KMS-11 (cell line): ENCODE results near the gene CNST.

ENCODE experiments used
- H2AFZ ChIP-seq: fragments of 200-600 bp; sonication (generic); 2 replicates; pipeline ENCODE4 v1.6.1; 2016; ENCODE audit warnings: antibody characterized with exemption, mixed run types, low read depth
- H3K27ac ChIP-seq: fragments of 200-600 bp; sonication (generic); 2 replicates; pipeline ENCODE4 v1.6.1; 2016; ENCODE audit warnings: mild to moderate bottlenecking, mixed run types
- H3K27me3 ChIP-seq: fragments of 200-600 bp; sonication (generic); 2 replicates; pipeline ENCODE4 v1.6.1; 2017; ENCODE audit warnings: mild to moderate bottlenecking, low read depth, mixed run types, moderate library complexity; ENCODE audit not compliant: insufficient read depth
- H3K36me3 ChIP-seq: fragments of 200-600 bp; sonication (generic); 2 replicates; pipeline ENCODE4 v1.6.1; 2017; ENCODE audit warnings: mild to moderate bottlenecking, mixed run types; ENCODE audit not compliant: insufficient read depth
- H3K4me1 ChIP-seq: fragments of 200-600 bp; sonication (generic); 2 replicates; pipeline ENCODE4 v1.6.1; 2016; ENCODE audit warnings: mild to moderate bottlenecking, low read depth, mixed run types; ENCODE audit not compliant: poor library complexity, severe bottlenecking
- H3K4me2 ChIP-seq: fragments of 200-600 bp; sonication (generic); 2 replicates; pipeline ENCODE4 v1.7.0; 2016; ENCODE audit warnings: mild to moderate bottlenecking, mixed run types
- H3K4me3 ChIP-seq: fragments of 200-600 bp; sonication (generic); IDR thresholded peaks from 2 replicates; pipeline ENCODE4 v1.6.1; 2017; ENCODE audit warnings: low read depth, low read length, mixed read lengths; ENCODE audit not compliant: insufficient read depth
- H3K79me2 ChIP-seq: fragments of 200-600 bp; sonication (generic); 2 replicates; pipeline ENCODE4 v1.6.1; 2016; ENCODE audit warnings: low read depth, mixed run types; ENCODE audit not compliant: insufficient read depth
- H3K9ac ChIP-seq: fragments of 200-600 bp; sonication (generic); 2 replicates; pipeline ENCODE4 v1.6.1; 2016; ENCODE audit warnings: mild to moderate bottlenecking, mixed run types
- H4K20me1 ChIP-seq: fragments of 200-600 bp; sonication (generic); 2 replicates; pipeline ENCODE4 v1.6.1; 2016; ENCODE audit warnings: mild to moderate bottlenecking, mixed run types; ENCODE audit not compliant: insufficient read depth
- TF ChIP-seq, protein P1 (sequence below): fragments of 200-600 bp; sonication (generic); conservative IDR thresholded peaks from 2 replicates; pipeline ENCODE4 v1.6.1; 2017; ENCODE audit warnings: low read depth, mild to moderate bottlenecking, antibody characterized with exemption, low read length, moderate library complexity, mixed read lengths

CNST gene

DNA sequence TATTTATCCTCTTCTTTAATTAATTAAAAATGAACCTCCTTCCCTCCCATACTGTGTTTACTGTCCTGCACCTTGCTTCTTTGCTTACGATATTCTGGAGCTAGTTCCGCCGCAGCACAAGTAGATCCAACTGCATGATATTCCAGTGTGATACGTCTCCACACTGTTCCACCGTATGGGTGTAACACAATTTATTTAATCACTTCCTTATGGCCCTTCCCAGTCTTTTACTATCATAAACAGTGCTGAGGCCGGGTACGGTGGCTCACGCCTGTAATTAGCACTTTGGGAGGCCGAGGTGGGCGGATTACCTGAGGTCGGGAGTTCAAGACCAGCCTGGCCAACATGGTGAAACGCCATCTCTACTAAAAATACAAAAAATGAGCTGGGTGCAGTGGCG is 25.7 kb downstream of the CNST start:
- Histone ChIP-seq H3K27me3 (no peaks in the 10 kb centered on the region), H3K9ac (no peak overlapping the region), H2AFZ (no peak overlapping the region), H3K4me2 (no peak overlapping the region), H3K79me2 (no peaks in the 10 kb centered on the region), H3K27ac (no peak overlapping the region), H3K4me1 (peaks cover 14% of the 10 kb centered on the region), H3K36me3 (no peaks in the 10 kb centered on the region), H3K4me3 (no peak overlapping the region), H4K20me1 (0 out of 2 replicates have a peak, but pooled peaks cover 3% of the 10 kb centered on the region)
- TF ChIP-seq, protein P1, sequence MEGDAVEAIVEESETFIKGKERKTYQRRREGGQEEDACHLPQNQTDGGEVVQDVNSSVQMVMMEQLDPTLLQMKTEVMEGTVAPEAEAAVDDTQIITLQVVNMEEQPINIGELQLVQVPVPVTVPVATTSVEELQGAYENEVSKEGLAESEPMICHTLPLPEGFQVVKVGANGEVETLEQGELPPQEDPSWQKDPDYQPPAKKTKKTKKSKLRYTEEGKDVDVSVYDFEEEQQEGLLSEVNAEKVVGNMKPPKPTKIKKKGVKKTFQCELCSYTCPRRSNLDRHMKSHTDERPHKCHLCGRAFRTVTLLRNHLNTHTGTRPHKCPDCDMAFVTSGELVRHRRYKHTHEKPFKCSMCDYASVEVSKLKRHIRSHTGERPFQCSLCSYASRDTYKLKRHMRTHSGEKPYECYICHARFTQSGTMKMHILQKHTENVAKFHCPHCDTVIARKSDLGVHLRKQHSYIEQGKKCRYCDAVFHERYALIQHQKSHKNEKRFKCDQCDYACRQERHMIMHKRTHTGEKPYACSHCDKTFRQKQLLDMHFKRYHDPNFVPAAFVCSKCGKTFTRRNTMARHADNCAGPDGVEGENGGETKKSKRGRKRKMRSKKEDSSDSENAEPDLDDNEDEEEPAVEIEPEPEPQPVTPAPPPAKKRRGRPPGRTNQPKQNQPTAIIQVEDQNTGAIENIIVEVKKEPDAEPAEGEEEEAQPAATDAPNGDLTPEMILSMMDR = no peak

- Histone ChIP-seq H3K27ac (no peak overlapping the region), H3K27me3 (no peaks in the 10 kb centered on the region), H4K20me1 (0 out of 2 replicates have a peak, but pooled peaks cover 3% of the 10 kb centered on the region), H3K4me1 (peaks cover 14% of the 10 kb centered on the region), H2AFZ (no peak overlapping the region), H3K4me3 (no peak overlapping the region), H3K79me2 (no peaks in the 10 kb centered on the region), H3K4me2 (no peak overlapping the region), H3K36me3 (no peaks in the 10 kb centered on the region), H3K9ac (no peak overlapping the region)
- TF ChIP-seq, protein P1 = no peak
Measured at GRCh38 chr1:246592695-246593094, 26.4 kb downstream of the CNST start.

GRCh38 chr1:246595146-246595545 is 28.9 kb downstream of the CNST start:
- peaks cover 14% of the 10 kb centered on the region for H3K4me1 ChIP-seq
- H3K4me3 ChIP-seq = no peak overlapping the region
- no peaks in the 10 kb centered on the region for H3K27me3 ChIP-seq
- H3K9ac ChIP-seq = no peak overlapping the region
- 0 out of 2 replicates have a peak, but pooled peaks cover 3% of the 10 kb centered on the region for H4K20me1 ChIP-seq
- H3K79me2 ChIP-seq = no peaks in the 10 kb centered on the region
- H3K4me2 ChIP-seq = no peak overlapping the region
- no peak overlapping the region for H2AFZ ChIP-seq
- no peak overlapping the region for H3K27ac ChIP-seq
- TF ChIP-seq, protein P1 = no peak
- no peaks in the 10 kb centered on the region for H3K36me3 ChIP-seq

- Histone ChIP-seq H3K4me3 (no peak overlapping the region), H3K27ac (no peak overlapping the region), H3K9ac (no peak overlapping the region), H2AFZ (no peak overlapping the region), H3K36me3 (no peaks in the 10 kb centered on the region), H3K4me1 (no peaks in the 10 kb centered on the region), H3K79me2 (no peaks in the 10 kb centered on the region), H3K27me3 (no peaks in the 10 kb centered on the region), H4K20me1 (0 out of 2 replicates have a peak, but pooled peaks cover 3% of the 10 kb centered on the region), H3K4me2 (no peak overlapping the region)
- TF ChIP-seq, protein P1 = no peak
Measured at GRCh38 chr1:246597340-246597739, 31.1 kb downstream of the CNST start.

- no peaks in the 10 kb centered on the region for H3K79me2 ChIP-seq
- no peak overlapping the region for H2AFZ ChIP-seq
- H3K27me3 ChIP-seq = no peaks in the 10 kb centered on the region
- no peaks in the 10 kb centered on the region for H3K36me3 ChIP-seq
- H3K27ac ChIP-seq = no peak overlapping the region
- H3K4me1 ChIP-seq = no peaks in the 10 kb centered on the region
- H3K4me3 ChIP-seq = no peak overlapping the region
- H4K20me1 ChIP-seq = no peaks in the 10 kb centered on the region
- H3K4me2 ChIP-seq = no peak overlapping the region
- TF ChIP-seq, protein P1 = no peak
- no peak overlapping the region for H3K9ac ChIP-seq
Measured at GRCh38 chr1:246597971-246598370, 31.7 kb downstream of the CNST start.
